Right lung (tissue), 5 donors: ENCODE measurements around the gene ZNF32. TPM values are rescaled to one million over a fixed set of nuclear protein-coding genes. Genes with fewer than 3 reads are reported as not detected.

Experiments used
- polyA plus RNA-seq, 5 donors: library from polyadenylated mRNA; unstranded; fragments of 120-200 nt; gene quantifications; one replicate each; pipeline versions ENCODE4 v1.2.1 to v1.2.3, GENCODE V29; 2013; ENCODE audit warnings: inconsistent platforms in 1 of 5, low replicate concordance in 1 of 5; ENCODE audit not compliant: insufficient read length in 5 of 5, insufficient read depth in 1 of 5

Gene ZNF32
- polyA plus RNA-seq, 5 donors = 49.8 to 62.9 (median 54.6) TPM

Other genes with a start within 250 kb of the ZNF32 start
- gene HNRNPF, start 239.7 kb downstream of the ZNF32 start, polyA plus RNA-seq = 100 to 1,000 TPM; 171 to 190 (median 179) TPM
- gene ZNF487, start 211.8 kb downstream of the ZNF32 start, polyA plus RNA-seq = 10 to 100 TPM in 1 of 5 donors, 1 to 10 TPM in 4; 7.4 to 10.3 (median 9.1) TPM
- gene ZNF239, start 74.3 kb downstream of the ZNF32 start, polyA plus RNA-seq = 10 to 100 TPM in 2 of 5 donors, 1 to 10 TPM in 3; 8.5 to 12.6 (median 9.9) TPM
- gene ZNF485, start 42.4 kb downstream of the ZNF32 start, polyA plus RNA-seq = 1 to 10 TPM; 3.8 to 5.9 (median 5.9) TPM